Hepatocyte (in vitro differentiated cells): ENCODE data around the gene RNF4. TPM values are rescaled to one million over a fixed set of nuclear protein-coding genes. Genes with fewer than 3 reads are reported as not detected.
"Not testable (repeated sequence)": the region's sequence is repeated elsewhere in the genome, so short reads cannot be mapped to it uniquely, and the experiment has no call there.

Experiments
- DNase-seq: peaks from one replicate; pipeline ENCODE4 v3.0.0-alpha.2; 2016; ENCODE audit warnings: low spot score
- H2AFZ ChIP-seq: fragments of 200-600 bp; sonication (generic); 2 replicates; pipeline ENCODE4 v1.6.0; 2016; ENCODE audit warnings: antibody characterized with exemption, mild to moderate bottlenecking
- H3K27ac ChIP-seq: fragments of 200-600 bp; sonication (generic); 2 replicates; pipeline ENCODE4 v1.5.1; 2016; ENCODE audit warnings: mild to moderate bottlenecking
- H3K27me3 ChIP-seq: fragments of 200-600 bp; sonication (generic); 2 replicates; pipeline ENCODE4 v1.6.1; 2016
- H3K36me3 ChIP-seq: fragments of 200-600 bp; sonication (generic); replicated peaks from 2 replicates; pipeline ENCODE4 v1.5.1; 2016; ENCODE audit warnings: low read depth; ENCODE audit not compliant: insufficient read depth
- H3K4me1 ChIP-seq: fragments of 200-600 bp; sonication (generic); 2 replicates; pipeline ENCODE4 v1.5.1; 2016; ENCODE audit warnings: mild to moderate bottlenecking, moderate library complexity; ENCODE audit not compliant: insufficient read depth
- H3K4me2 ChIP-seq: fragments of 200-600 bp; sonication (generic); 2 replicates; pipeline ENCODE4 v1.6.0; 2016
- H3K4me3 ChIP-seq: fragments of 200-600 bp; sonication (generic); 2 replicates; pipeline ENCODE4 v1.5.1; 2016; ENCODE audit warnings: mild to moderate bottlenecking
- H3K79me2 ChIP-seq: fragments of 200-600 bp; sonication (generic); 2 replicates; pipeline ENCODE4 v1.6.0; 2017; ENCODE audit warnings: mild to moderate bottlenecking
- H3K9me2 ChIP-seq: fragments of 200-600 bp; sonication (generic); replicated peaks from 2 replicates; pipeline ENCODE4 v1.6.0; 2017; ENCODE audit warnings: mild to moderate bottlenecking; ENCODE audit not compliant: insufficient read depth
- H3K9me3 ChIP-seq: fragments of 200-600 bp; sonication (generic); 2 replicates; pipeline ENCODE4 v1.5.1; 2016; ENCODE audit warnings: low read depth, mild to moderate bottlenecking
- H4K20me1 ChIP-seq: fragments of 200-600 bp; sonication (generic); 2 replicates; pipeline ENCODE4 v1.6.0; 2016; ENCODE audit warnings: mild to moderate bottlenecking; ENCODE audit not compliant: insufficient read depth, poor library complexity, severe bottlenecking
- EZH2 ChIP-seq: fragments of 200-600 bp; sonication (generic); IDR thresholded peaks from 2 replicates; pipeline ENCODE4 v1.6.1; 2016; ENCODE audit warnings: antibody characterized with exemption, mild to moderate bottlenecking, borderline replicate concordance
- EZH2phosphoT487 ChIP-seq: fragments of 200-600 bp; sonication (generic); IDR thresholded peaks from one replicate; pipeline ENCODE4 v1.6.1; 2018; ENCODE audit warnings: antibody characterized with exemption, mild to moderate bottlenecking, low read depth, moderate library complexity; ENCODE audit not compliant: unreplicated experiment, severe bottlenecking
- WGBS: methylation state at CpG from one replicate; pipeline ENCODE4 v1.1.6; 2016; ENCODE audit warnings: low lambda C conversion rate; ENCODE audit errors: missing lambda C conversion rate; 5-methylcytosine and 5-hydroxymethylcytosine counted together
- polyA plus RNA-seq: library from polyadenylated mRNA; unstranded; fragments of >200 nt; fragmentation: Nextera tagmentation; extraction: Ambion mirVana; gene quantifications from 2 replicates; pipeline ENCODE4 v1.2.1, GENCODE V29; 2016
- total RNA-seq: library from RNA; depleted of rRNA; stranded (reverse); fragments of >200 nt; gene quantifications from 2 replicates; pipeline ENCODE4 v1.2.3, GENCODE V29; 2014
- TF ChIP-seq, protein P1 (sequence below): fragments of 200-600 bp; sonication (generic); IDR thresholded peaks from 2 replicates; pipeline ENCODE4 v1.5.1; 2016; ENCODE audit warnings: antibody characterized with exemption, mild to moderate bottlenecking; ENCODE audit not compliant: poor library complexity

Gene RNF4
- total and polyA plus RNA-seq, 2 experiments from 2014 or later = 42.4 to 50.3 TPM

DNA sequence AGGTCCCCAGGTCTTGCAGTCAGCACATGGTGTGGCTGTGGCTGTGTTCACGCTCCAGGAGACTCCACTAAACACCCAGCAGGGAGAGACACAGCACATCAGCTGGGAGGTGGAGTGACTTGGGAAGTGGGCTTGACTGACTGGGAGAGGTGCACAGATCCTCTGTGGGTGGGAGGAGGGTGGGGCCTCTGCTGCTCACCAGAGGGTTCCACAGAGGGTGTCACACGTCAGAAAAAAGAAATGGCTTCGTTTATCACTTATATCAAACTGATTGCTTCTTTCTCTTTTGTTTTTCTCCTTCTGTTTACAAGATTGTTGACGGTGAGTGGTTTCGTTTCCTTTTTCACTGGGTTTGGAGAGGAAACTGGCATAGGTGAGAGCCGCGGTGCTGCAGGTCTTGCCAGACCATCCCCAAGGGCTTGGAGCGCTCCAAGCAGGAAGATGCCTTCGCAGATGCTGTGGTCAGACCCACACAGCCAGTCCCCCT, 42.8 kb downstream of the RNF4 start:
- Histone ChIP-seq H3K4me2 (no peak overlapping the region), H3K27me3 (no peaks in the 10 kb centered on the region), H3K9me2 (no peaks in the 10 kb centered on the region), H3K9me3 (no peaks in the 10 kb centered on the region), H3K4me1 (no peaks in the 10 kb centered on the region), H3K4me3 (no peak overlapping the region), H3K27ac (no peak overlapping the region), H2AFZ (no peak overlapping the region), H3K79me2 (peaks cover 19% of the 10 kb centered on the region), H3K36me3 (no peaks in the 10 kb centered on the region), H4K20me1 (no peaks in the 10 kb centered on the region)
- WGBS = 89% methylated on average over 9 of the region's 9 CpGs
- DNase-seq = no peak
- TF ChIP-seq, protein P1, sequence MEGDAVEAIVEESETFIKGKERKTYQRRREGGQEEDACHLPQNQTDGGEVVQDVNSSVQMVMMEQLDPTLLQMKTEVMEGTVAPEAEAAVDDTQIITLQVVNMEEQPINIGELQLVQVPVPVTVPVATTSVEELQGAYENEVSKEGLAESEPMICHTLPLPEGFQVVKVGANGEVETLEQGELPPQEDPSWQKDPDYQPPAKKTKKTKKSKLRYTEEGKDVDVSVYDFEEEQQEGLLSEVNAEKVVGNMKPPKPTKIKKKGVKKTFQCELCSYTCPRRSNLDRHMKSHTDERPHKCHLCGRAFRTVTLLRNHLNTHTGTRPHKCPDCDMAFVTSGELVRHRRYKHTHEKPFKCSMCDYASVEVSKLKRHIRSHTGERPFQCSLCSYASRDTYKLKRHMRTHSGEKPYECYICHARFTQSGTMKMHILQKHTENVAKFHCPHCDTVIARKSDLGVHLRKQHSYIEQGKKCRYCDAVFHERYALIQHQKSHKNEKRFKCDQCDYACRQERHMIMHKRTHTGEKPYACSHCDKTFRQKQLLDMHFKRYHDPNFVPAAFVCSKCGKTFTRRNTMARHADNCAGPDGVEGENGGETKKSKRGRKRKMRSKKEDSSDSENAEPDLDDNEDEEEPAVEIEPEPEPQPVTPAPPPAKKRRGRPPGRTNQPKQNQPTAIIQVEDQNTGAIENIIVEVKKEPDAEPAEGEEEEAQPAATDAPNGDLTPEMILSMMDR = no peak
- no peak for TF ChIP-seq EZH2phosphoT487

DNA sequence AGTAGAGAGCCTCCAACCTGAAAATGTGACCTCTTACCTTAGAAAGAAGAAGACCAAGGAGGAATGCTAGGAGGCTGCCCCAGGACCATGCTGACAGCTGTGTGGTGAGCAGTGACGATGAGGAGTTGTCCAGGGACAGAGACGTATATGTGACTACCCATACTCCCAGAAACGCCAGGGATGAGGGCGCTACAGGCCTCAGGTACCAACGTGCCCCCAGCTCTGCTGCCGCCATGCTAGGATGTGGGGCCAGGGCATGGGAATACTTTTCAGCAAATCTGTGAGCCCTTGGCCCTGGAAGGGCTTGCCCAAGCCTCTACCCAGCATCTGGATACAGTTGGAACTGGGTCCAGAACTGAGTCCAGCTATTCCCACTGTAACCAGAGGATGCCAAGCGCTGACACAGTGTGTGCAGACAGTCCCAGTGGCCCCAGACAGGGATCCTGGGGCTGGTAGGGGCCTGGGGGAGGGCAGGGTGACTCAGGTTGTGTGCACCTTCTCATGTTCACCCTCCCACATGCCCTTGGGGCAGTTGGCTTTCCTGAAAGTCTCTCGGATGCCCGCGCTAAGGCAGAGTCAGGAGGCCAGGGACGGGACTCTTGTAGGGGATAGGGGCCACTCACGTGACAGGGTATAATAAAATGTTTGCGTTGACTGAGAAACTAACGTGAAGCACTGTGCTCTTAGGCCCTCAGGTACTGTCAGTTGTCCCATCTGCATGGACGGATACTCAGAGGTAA, 43.7 kb downstream of the RNF4 start:
- TF ChIP-seq, protein P1 = no peak
- no peak for TF ChIP-seq EZH2
- TF ChIP-seq EZH2phosphoT487 = no peak
- Histone ChIP-seq H3K27ac (no peak overlapping the region), H3K36me3 (no peaks in the 10 kb centered on the region)

DNA sequence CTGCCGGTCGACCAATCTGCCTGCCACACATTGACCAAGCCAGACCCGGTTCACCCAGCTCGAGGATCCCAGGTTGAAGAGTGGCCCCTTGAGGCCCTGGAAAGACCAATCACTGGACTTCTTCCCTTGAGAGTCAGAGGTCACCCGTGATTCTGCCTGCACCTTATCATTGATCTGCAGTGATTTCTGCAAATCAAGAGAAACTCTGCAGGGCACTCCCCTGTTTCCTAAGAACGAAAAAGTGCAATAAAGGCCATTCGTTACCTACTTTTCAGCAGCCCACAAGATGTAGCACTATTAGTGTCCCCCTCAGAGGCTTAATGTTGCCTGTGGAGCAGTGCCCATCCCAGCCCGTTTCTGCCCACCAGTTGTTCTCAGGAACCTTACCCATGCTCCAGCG, 45.3 kb downstream of the RNF4 start:
- H2AFZ ChIP-seq, DNase-seq, H3K79me2 ChIP-seq, H3K27ac ChIP-seq, H3K27me3 ChIP-seq, H3K9me3 ChIP-seq, H4K20me1 ChIP-seq, H3K36me3 ChIP-seq, H3K4me1 ChIP-seq, H3K4me3 ChIP-seq, H3K4me2 ChIP-seq, H3K9me2 ChIP-seq: not testable (repeated sequence)
- WGBS = 91% methylated on average over 9 of the region's 9 CpGs

More for the DNA sequence above, 43.7 kb downstream of the RNF4 start:
- DNase-seq = no peak
- H3K4me3 ChIP-seq = no peak overlapping the region
- no peaks in the 10 kb centered on the region for H3K27me3 ChIP-seq
- no peaks in the 10 kb centered on the region for H4K20me1 ChIP-seq
- WGBS = 95% methylated on average over 15 of the region's 15 CpGs
- no peak overlapping the region for H2AFZ ChIP-seq
- H3K4me2 ChIP-seq = no peak overlapping the region
- H3K9me2 ChIP-seq = no peaks in the 10 kb centered on the region
- no peaks in the 10 kb centered on the region for H3K9me3 ChIP-seq
- H3K79me2 ChIP-seq = peaks cover 10% of the 10 kb centered on the region
- H3K4me1 ChIP-seq = no peaks in the 10 kb centered on the region

DNA sequence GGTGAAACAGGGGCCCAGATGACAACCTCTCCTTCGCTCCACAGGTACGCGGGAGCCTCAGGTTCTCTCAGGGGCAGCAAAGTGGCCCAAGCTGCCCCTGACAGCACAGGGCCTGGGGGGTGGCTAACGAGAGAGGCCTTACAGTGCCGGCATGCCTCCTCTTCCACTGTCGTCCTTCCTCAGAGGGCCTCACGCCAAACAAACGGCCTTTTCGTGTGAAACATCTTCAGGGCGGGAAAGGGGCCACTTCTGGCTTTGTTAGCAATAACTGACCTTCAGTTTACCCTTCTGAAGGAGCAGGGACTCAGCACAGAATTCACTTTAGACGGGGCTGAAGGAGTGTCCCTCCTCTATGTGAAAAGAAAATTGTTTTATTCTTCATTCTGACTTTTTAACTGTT, 46.0 kb downstream of the RNF4 start:
- not testable (repeated sequence) for H3K36me3 ChIP-seq, H3K4me3 ChIP-seq, H3K79me2 ChIP-seq, H3K9me3 ChIP-seq, H3K27me3 ChIP-seq, DNase-seq, H3K4me1 ChIP-seq, H3K27ac ChIP-seq, H3K9me2 ChIP-seq, H4K20me1 ChIP-seq, H2AFZ ChIP-seq, H3K4me2 ChIP-seq
- 96% methylated on average over 11 of the region's 11 CpGs for WGBS
